Panc1 (cell line): ENCODE data around the gene TMEM244.

Experiments
- CTCF ChIP-seq: fragments of 450-650 bp; IDR thresholded peaks from 2 replicates; pipeline ENCODE4 v1.5.1; 2017; ENCODE audit warnings: mild to moderate bottlenecking
- POLR2AphosphoS5 ChIP-seq: IDR thresholded peaks from 2 replicates; pipeline ENCODE4 v1.6.1; 2012; ENCODE audit warnings: mild to moderate bottlenecking, low read depth, low read length, moderate library complexity
- REST ChIP-seq, 2 experiments: IDR thresholded peaks; 2 replicates each; pipeline ENCODE4 v1.6.1; 2011 to 2012; ENCODE audit warnings: low read depth in 2 of 2, control low read depth in 1 of 2, low read length in 1 of 2, mild to moderate bottlenecking in 1 of 2, moderate library complexity in 1 of 2; ENCODE audit not compliant: insufficient read depth in 1 of 2

DNA sequence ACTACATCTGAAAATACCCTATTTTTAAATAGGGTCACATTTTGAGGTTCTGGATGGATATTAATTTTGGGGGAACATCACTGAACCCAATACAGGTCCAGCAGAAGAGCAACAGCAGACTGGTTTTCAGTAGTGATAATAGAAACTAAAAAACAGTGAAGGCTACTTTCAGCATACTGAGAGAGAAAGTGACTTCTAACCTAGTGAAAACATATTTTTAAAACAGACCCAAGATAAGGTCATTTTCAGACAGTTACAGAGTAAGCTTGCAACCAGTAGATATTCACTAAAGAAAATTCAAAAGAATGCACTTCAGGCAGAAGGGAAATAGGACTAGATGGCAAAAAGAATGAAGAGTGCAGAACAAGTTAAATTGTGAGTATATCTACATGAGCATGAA lies 42.0 kb upstream of the TMEM244 start:
- TF ChIP-seq REST (IDR thresholded peaks at IDR 0.05; ENCODE audit: insufficient read depth in 1 of 2, low read depth in 2 of 2, low read length in 1 of 2) = no peak
- TF ChIP-seq CTCF = no peak
- TF ChIP-seq POLR2AphosphoS5 = no peak
